ENCODE measurements around the gene LAMC2.

DNA sequence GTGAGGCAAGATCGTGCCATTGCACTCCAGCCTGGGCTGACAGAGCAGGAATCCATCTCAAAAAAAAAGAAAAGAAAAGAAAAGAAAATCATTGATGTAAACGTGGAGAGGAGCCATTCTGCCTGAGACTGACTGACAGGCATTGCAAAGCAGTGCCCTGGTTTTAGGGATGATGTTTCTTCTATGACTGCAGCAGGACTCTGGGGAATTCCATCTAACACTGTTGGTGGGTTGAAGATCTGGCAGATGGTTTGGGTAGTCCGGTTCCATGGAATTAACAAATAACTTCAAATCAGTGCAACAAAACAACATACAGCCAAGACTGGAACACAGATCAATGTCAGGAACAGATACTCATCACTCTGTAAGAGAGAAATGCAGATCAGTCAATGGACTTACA, 17.8 kb upstream of the LAMC2 start:
- TF ChIP-seq, protein P1, sequence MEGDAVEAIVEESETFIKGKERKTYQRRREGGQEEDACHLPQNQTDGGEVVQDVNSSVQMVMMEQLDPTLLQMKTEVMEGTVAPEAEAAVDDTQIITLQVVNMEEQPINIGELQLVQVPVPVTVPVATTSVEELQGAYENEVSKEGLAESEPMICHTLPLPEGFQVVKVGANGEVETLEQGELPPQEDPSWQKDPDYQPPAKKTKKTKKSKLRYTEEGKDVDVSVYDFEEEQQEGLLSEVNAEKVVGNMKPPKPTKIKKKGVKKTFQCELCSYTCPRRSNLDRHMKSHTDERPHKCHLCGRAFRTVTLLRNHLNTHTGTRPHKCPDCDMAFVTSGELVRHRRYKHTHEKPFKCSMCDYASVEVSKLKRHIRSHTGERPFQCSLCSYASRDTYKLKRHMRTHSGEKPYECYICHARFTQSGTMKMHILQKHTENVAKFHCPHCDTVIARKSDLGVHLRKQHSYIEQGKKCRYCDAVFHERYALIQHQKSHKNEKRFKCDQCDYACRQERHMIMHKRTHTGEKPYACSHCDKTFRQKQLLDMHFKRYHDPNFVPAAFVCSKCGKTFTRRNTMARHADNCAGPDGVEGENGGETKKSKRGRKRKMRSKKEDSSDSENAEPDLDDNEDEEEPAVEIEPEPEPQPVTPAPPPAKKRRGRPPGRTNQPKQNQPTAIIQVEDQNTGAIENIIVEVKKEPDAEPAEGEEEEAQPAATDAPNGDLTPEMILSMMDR (IDR thresholded peaks at IDR 0.05), result no peak
- TF ChIP-seq POLR2AphosphoS5 (IDR thresholded peaks at IDR 0.05), result no peak
